Femur (tissue), 1 donor: ENCODE measurements around the gene SLC2A9.

ENCODE experiments used
- DNase-seq: peaks from one replicate; pipeline ENCODE4 v3.0.0-alpha.2; 2017

Gene SLC2A9

GRCh38 chr4:9880406-9881197, 140.7 kb downstream of the SLC2A9 start:
- no peak for DNase-seq

GRCh38 chr4:9877123-9877522, 144.2 kb downstream of the SLC2A9 start:
- no peak for DNase-seq

GRCh38 chr4:9875516-9875915, 145.8 kb downstream of the SLC2A9 start:
- no peak for DNase-seq

- no peak for DNase-seq
Observed at GRCh38 chr4:9874385-9874784, 146.9 kb downstream of the SLC2A9 start.

- peak; percentile 35 for DNase-seq
Observed at GRCh38 chr4:9870165-9870790, 151.0 kb downstream of the SLC2A9 start.

- DNase-seq: no peak
Observed at GRCh38 chr4:9867751-9868425, 153.4 kb downstream of the SLC2A9 start.

- no peak for DNase-seq
Observed at GRCh38 chr4:9866931-9867330, 154.4 kb downstream of the SLC2A9 start.

- DNase-seq: no peak
Observed at GRCh38 chr4:9861561-9861960, 159.7 kb downstream of the SLC2A9 start.

- no peak for DNase-seq
Observed at GRCh38 chr4:9859810-9860209, 161.5 kb downstream of the SLC2A9 start.

- DNase-seq: no peak
Observed at GRCh38 chr4:9849538-9849920, 171.8 kb downstream of the SLC2A9 start.

- no peak for DNase-seq
Observed at GRCh38 chr4:9847968-9848748, 173.1 kb downstream of the SLC2A9 start.

GRCh38 chr4:9845791-9846493, 175.4 kb downstream of the SLC2A9 start:
- no peak for DNase-seq

- no peak for DNase-seq
Observed at GRCh38 chr4:9841072-9841471, 180.2 kb downstream of the SLC2A9 start.

- DNase-seq: no peak
Observed at GRCh38 chr4:9835430-9835829, 185.9 kb downstream of the SLC2A9 start.

GRCh38 chr4:9833421-9833820, 187.9 kb downstream of the SLC2A9 start:
- DNase-seq: no peak

- DNase-seq: no peak
Observed at GRCh38 chr4:9832640-9833039, 188.7 kb downstream of the SLC2A9 start.

GRCh38 chr4:9826551-9826950, 194.7 kb downstream of the SLC2A9 start:
- no peak for DNase-seq

GRCh38 chr4:9825049-9825448, 196.2 kb downstream of the SLC2A9 start:
- DNase-seq: no peak

GRCh38 chr4:9820343-9820742, 201.0 kb downstream of the SLC2A9 start:
- no peak for DNase-seq

- DNase-seq: no peak
Observed at GRCh38 chr4:9816285-9816684, 205.0 kb downstream of the SLC2A9 start.

- no peak for DNase-seq
Observed at GRCh38 chr4:9812501-9813340, 208.6 kb downstream of the SLC2A9 start.

GRCh38 chr4:9811806-9812205, 209.5 kb downstream of the SLC2A9 start:
- DNase-seq: no peak
